Stimulated activated CD4-positive, alpha-beta T cell treated with anti-CD3 and anti-CD28 coated beads, Interleukin-4, amount 100 ng/mL, for 4 hours (primary cell): ENCODE results near the gene PLPP3.

ENCODE experiments used
- DNase-seq, 2 experiments: peaks; one replicate each; pipeline ENCODE4 v3.0.0-alpha.2; 2020

PLPP3 gene

DNA sequence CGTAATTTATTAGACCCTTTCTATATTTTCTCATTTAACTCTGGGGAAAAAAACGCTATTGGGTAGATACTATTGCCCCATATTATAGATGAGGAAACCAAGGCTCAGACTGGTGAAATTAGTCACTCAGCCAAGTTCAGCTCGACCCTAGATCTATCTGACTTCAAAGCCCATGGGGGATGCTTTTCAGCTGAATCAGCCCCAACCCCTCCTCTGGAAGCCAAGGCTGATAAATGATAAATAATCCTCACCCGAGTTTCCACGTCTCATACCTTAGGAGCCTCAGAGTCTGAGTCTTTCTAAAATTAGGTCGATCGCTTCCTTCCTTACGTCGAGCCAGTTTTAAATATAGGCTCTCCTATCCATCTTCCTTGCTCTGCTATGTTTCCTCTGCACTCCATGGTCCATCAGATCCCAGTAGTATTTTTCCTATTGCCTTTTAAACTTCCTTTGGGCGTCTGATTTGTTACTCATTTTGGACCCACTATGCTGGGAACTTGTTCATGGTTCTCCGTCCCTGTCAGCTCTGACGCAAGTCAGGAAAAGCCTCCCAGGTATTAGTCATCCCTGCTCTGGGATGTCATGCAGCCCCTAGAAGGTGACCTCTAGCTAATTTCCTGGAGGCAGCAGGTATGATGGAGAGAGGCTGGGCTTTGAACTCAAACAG, 122.8 kb downstream of the PLPP3 start:
- no peak for DNase-seq

DNA sequence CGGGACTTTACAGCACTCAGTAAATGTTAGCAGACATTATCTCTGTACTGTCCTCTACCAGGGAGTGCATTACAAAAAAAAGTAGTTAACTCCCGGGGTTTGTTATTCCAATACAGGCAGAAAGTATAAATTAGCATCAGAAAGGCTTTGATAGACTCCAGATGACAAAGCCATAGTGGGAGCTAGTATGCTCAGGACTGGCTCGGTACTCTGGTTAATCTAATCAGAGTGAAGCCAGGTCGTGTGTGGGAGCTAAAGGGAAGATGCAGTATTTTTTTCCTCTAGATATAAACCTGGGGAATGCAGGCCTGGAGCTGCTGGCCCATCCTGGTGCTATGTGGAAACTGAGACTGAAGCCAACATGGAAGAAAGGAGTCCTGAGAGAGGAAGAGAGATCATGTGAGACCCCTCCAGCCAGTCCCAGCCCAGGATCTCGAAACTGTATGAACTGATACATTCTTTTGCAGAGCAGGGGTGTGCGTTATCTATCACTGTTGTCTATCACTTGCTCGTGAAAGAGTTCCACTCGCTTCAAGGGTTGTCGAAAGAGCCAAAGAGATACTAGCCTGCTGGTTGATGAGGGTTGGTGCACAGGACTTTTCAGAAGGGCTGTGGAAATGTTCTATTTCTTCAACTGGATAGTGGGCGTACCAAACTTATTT, 125.8 kb downstream of the PLPP3 start:
- no peak for DNase-seq

DNA sequence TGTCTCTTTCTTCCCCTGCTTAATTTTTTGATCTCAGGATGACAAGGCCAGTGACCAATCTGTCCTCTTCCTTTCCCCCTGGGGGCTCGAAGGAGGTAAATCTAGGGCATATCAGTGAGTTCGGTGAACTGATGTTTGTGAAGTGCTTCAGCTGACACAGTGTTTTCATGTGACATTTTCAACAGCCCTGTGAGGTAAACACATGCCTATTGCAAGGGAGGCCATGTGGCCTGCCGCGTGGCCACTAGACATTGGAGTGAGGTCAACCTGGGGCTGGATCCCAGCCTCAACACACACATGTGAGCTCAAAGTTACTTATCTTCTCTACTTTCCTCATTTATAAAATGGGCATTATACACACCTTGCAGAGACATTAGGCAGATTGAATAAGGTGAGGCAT, 126.3 kb downstream of the PLPP3 start:
- DNase-seq: no peak

DNA sequence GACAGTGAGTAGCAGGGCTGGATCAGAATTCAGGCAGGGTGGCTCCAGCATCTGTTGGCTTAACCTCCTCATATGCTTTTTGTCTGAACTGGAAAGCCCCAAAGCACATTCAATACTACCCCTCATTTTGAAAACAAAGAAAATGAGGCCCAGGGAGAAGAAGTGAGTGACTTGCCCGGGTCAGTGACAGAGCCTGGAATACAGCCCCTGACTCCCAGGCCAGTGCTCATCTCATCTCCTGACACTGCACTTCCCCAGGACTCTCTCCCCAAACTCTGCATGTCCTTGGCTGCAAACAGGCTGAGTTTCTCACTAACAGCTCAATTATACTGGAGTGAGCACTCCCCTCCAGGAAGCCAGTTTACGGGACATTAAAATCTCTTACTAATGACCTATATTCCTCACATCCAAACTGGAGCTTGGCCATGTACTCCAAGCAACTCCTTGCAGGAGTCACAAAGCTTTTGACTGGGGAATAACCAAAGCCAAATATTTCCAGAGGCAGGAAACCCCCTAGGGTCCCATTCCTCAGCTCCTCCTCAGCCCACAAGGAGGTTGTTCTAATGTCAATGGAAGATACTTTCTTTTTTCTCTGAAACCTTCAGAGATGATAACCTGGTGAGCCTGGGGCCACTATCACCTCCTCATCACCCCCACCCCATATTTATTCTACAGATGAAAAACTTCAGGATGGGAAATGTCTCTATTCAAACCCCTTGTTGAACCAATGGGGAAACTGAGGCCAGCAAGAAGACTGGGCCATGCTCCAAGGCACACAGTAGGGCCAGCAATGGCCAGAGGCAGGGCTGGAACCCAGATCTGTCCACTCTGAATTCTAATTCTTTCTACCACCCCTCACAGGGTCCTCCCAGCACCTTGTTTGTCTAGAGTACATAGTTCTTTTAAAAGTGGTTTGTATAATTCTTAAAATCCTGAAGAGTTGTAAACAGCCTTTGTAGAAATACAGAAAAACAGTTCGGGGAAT, 127.0 kb downstream of the PLPP3 start:
- no peak for DNase-seq

DNA sequence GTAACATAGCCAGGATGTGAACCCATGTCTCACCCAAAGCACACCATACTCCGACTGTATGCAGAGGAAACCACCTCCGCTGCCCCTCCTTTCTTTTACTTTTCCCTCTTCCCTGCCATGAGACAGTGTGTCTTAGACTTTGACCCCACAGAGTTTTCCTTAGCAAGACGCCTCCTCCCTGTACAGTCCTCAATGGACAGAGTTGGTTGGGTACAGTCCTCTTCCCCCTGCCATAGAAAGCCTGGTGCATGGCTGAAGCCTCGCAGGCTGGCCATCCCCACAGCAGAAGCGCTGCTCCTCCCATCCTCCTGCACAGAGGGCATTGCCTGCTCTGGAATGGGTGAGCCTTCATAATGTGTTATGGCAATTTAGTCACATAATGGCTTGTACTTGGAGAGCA, 127.9 kb downstream of the PLPP3 start:
- no peak for DNase-seq

DNA sequence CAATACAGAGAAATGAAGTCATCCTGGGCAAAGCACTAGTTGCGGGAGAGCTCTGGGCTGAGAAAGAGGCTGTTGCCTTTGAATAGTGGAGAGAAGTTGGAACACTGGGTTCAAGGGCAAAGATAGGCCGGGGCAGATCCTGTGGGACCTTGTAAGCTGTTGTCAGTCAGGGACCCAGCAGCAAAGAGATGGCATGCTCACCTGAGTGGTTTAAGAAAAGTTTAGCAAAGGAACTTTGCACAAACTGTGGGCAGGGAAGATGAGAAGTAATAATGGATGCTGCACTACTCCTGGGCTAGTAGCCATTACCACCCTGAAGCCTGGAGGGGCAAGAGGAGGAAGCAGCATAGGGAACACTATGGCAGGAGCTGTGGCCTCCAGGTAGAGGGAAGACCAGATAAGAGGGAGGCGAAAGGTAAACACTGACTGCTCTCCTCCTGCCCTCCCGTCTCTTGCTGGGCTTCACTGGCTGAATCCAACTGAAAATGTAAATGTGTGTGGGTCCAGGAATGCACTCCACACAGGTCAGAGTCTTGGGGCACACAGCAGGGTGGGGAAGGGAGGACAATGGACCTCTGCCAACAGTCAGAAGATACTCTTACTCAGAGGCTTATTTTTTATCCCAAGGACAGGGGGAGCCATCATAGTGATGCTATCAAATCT, 129.2 kb downstream of the PLPP3 start:
- no peak for DNase-seq

DNA sequence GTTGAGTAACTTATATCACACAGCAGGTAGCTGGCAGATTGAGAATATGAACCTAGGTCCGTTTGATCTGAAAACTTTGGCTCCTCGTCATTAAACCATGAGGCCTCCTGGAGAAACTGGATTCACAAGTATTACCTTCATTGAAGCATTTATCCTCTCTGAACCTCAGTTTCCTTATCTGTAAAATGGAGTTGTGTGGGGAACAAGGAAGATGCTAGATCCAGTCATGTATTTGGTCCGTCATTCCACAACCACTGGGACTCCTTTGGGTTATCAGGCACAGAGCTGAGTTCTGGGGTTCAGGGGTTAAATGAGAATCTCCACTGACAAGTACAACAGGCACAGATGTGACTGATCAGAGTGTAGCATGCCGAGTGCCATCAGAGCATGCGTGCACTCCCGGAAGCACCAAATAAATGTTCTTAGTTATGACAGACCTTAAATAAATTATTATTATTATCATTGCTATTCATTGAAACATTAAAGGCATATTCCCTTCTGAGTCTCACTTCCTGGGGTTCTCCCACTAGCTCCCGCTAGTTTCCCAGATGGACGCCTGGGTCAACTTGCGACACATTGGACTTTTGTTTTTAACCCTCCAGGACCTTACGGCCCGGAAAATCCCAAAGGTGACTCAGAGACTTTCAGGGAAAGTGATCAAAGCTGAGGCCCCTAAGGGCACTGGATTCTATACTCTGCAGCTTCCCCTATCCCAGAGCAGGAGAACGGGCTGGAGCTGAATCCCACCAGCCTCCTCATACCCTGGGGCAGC, 130.6 kb downstream of the PLPP3 start:
- DNase-seq: no peak

DNA sequence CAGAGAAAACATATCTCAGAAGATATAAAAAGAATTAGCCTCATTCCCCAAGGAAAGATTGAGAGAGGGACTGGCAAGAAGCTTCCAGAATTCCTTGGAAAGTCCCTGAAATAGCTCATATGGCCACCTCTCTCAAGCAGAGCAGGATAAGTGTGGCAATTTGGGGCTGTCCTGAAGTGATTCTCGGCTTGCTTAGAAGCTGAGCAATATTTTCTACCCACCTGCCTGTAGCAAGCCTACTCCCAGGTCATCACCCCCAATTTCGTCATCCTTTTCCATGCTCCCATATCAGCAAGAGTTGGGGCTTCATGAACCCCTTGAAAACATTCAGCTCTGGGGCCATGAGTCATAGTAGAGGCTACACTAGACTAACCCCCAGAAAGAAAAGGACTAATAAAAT, 131.5 kb downstream of the PLPP3 start:
- DNase-seq: no peak

DNA sequence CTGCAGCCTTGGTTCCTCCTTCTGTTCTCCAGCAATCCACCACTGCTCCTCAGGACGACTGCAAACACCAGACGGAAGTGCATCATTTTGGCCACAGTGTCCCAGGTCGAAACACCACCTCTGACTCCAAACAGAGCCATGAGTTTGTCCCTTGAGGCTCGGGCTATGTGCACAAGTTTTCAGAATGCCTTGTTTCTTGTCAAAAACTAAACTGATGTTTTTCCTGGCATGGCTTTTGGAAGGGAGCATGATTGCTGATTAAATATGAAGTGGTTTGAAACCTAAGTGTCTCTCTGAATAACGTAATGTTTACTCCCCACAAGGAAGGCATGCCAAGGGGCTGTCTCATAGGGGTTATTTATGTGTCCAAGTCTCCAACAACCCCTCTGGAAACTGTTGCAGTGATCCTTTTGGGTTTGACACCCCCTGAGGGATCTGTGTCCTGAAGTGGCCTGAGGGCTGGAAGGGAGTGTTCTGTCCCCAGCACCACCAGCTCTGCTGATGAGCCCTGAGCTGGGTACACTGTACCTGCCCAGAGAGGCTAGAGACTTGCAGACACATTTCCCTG, 132.7 kb downstream of the PLPP3 start:
- DNase-seq: no peak

DNA sequence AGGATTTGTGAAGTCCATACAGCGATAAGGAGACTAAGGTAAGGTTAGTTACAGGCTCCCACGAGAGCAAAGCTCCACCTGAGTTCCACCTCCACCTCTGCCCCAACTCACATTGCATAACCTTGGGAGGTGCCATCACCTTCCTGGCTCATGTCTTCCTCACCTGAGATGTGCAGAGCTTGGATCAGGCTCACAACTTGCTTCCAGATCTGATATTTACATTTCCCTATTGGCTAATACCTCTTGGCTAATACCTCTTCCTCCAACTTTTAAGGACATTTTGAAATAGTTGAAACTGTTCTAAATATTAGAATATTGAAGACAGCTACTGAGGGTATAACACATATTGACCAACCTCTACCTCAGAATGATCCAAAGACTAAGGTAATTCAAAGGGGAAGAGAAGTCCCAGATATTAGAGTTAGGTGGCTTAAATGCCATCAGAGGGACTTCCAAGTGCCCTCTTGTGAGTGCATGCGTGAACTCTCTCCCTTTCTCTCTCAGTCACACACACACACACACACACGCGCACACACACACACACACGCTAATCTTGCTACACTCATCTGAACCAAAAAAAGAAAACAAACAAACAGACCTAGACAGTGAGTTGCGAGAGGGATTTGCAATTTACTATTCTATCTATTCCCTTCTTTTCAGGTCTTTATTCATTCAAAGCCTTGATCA, 134.3 kb downstream of the PLPP3 start:
- DNase-seq: no peak
